ENCODE data around the gene RNF121. TPM values are rescaled to one million over a fixed set of nuclear protein-coding genes. Genes with fewer than 3 reads are reported as not detected.

RNF121 gene
- total and polyA plus RNA-seq, 2 of the 13 experiments (the other 11 are each of a cell fraction or from before 2014, with no cell fraction given), result 28.6 to 44.3 TPM

DNA sequence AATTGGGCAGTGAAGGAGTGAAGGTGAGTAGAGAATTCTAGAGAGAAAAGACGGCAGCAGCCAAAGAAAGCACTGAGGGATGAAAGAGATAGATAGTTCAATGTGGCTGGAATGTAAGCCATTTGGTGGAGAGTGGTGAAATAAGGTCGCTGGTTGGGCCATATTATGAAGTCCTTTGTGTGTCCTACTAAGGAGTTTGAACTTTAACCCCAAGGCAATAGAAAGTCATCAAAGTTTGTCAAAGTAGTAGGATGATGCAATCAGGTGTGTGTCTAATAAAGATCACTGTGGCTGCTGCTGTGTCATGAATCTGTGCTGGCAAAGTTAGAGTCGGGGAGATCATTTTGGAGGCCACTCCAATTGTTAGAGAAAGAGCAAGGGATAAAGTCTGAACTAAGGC is 18.7 kb downstream of the RNF121 start (continued):
- TF ChIP-seq, protein P1, sequence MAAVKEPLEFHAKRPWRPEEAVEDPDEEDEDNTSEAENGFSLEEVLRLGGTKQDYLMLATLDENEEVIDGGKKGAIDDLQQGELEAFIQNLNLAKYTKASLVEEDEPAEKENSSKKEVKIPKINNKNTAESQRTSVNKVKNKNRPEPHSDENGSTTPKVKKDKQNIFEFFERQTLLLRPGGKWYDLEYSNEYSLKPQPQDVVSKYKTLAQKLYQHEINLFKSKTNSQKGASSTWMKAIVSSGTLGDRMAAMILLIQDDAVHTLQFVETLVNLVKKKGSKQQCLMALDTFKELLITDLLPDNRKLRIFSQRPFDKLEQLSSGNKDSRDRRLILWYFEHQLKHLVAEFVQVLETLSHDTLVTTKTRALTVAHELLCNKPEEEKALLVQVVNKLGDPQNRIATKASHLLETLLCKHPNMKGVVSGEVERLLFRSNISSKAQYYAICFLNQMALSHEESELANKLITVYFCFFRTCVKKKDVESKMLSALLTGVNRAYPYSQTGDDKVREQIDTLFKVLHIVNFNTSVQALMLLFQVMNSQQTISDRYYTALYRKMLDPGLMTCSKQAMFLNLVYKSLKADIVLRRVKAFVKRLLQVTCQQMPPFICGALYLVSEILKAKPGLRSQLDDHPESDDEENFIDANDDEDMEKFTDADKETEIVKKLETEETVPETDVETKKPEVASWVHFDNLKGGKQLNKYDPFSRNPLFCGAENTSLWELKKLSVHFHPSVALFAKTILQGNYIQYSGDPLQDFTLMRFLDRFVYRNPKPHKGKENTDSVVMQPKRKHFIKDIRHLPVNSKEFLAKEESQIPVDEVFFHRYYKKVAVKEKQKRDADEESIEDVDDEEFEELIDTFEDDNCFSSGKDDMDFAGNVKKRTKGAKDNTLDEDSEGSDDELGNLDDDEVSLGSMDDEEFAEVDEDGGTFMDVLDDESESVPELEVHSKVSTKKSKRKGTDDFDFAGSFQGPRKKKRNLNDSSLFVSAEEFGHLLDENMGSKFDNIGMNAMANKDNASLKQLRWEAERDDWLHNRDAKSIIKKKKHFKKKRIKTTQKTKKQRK (IDR thresholded peaks at IDR 0.05; ENCODE audit: low read length), result no peak
- TF ChIP-seq, protein P2, sequence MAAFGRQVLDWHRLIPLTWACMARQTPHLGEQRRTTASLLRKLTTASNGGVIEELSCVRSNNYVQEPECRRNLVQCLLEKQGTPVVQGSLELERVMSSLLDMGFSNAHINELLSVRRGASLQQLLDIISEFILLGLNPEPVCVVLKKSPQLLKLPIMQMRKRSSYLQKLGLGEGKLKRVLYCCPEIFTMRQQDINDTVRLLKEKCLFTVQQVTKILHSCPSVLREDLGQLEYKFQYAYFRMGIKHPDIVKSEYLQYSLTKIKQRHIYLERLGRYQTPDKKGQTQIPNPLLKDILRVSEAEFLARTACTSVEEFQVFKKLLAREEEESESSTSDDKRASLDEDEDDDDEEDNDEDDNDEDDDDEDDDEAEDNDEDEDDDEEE (CRISPR knock-in tag; IDR thresholded peaks at IDR 0.05), result no peak
- no peak for TF ChIP-seq DNMT1 (CRISPR knock-in tag; IDR thresholded peaks at IDR 0.05)
- no peak for TF ChIP-seq CBFB (CRISPR knock-in tag; IDR thresholded peaks at IDR 0.05)
- no peak for TF ChIP-seq ZSCAN30 (CRISPR knock-in tag; IDR thresholded peaks at IDR 0.05)
- TF ChIP-seq, protein P3, sequence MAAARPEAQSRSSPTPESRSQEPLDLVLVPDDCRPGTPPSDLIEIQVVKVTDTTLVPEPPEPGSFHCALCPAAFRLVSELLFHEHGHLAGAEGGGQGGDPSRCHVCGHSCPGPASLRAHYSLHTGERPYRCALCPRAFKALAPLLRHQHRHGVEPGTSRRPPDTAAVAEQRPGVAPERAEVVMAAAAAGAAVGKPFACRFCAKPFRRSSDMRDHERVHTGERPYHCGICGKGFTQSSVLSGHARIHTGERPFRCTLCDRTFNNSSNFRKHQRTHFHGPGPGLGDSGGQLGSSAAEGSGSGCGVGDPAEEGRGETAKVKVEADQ (CRISPR knock-in tag; IDR thresholded peaks at IDR 0.05; ENCODE audit: borderline replicate concordance), result no peak
- peak; percentile 85 for TF ChIP-seq NCOA2 (CRISPR knock-in tag; IDR thresholded peaks at IDR 0.05)
- no peak for TF ChIP-seq ZNF558 (CRISPR knock-in tag; IDR thresholded peaks at IDR 0.05; ENCODE audit: borderline replicate concordance)
- TF ChIP-seq SOX13 (IDR thresholded peaks at IDR 0.05), result peak; percentile 70
- peak in 1 of 2 experiments; percentile 91; a peak in 2 of 4 replicates for TF ChIP-seq SOX13 (CRISPR knock-in tag; conservative IDR thresholded peaks at IDR 0.05 in 1 of 2, IDR thresholded peaks at IDR 0.05 in 1 of 2)
- TF ChIP-seq EZH2 (conservative IDR thresholded peaks at IDR 0.05; ENCODE audit: low read depth, low read length), result no peak
- TF ChIP-seq ZNF20 (CRISPR knock-in tag; IDR thresholded peaks at IDR 0.05), result no peak
- no peak for TF ChIP-seq GABPA (IDR thresholded peaks at IDR 0.05; ENCODE audit: low read depth, low read length)
- TF ChIP-seq GABPA (CRISPR knock-in tag; IDR thresholded peaks at IDR 0.05; ENCODE audit: low read depth), result peak; percentile 46; the same call in 1 of the 2 replicates
- TF ChIP-seq ZNF569 (CRISPR knock-in tag; IDR thresholded peaks at IDR 0.05; ENCODE audit: borderline replicate concordance), result no peak
- TF ChIP-seq, protein P4, sequence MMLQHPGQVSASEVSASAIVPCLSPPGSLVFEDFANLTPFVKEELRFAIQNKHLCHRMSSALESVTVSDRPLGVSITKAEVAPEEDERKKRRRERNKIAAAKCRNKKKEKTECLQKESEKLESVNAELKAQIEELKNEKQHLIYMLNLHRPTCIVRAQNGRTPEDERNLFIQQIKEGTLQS (CRISPR knock-in tag; IDR thresholded peaks at IDR 0.05), result peak; percentile 98
- TF ChIP-seq, protein P5, sequence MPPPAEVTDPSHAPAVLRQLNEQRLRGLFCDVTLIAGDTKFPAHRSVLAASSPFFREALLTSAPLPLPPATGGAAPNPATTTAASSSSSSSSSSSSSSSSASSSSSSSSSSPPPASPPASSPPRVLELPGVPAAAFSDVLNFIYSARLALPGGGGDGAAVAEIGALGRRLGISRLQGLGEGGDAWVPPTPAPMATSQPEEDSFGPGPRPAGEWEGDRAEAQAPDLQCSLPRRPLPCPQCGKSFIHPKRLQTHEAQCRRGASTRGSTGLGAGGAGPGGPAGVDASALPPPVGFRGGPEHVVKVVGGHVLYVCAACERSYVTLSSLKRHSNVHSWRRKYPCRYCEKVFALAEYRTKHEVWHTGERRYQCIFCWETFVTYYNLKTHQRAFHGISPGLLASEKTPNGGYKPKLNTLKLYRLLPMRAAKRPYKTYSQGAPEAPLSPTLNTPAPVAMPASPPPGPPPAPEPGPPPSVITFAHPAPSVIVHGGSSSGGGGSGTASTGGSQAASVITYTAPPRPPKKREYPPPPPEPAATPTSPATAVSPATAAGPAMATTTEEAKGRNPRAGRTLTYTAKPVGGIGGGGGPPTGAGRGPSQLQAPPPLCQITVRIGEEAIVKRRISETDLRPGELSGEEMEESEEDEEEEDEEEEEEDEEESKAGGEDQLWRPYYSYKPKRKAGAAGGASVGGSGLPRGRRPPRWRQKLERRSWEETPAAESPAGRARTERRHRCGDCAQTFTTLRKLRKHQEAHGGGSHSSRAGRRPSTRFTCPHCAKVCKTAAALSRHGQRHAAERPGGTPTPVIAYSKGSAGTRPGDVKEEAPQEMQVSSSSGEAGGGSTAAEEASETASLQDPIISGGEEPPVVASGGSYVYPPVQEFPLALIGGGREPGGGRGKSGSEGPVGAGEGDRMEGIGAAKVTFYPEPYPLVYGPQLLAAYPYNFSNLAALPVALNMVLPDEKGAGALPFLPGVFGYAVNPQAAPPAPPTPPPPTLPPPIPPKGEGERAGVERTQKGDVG (CRISPR knock-in tag; IDR thresholded peaks at IDR 0.05; ENCODE audit: borderline replicate concordance), result no peak
- TF ChIP-seq, protein P6, sequence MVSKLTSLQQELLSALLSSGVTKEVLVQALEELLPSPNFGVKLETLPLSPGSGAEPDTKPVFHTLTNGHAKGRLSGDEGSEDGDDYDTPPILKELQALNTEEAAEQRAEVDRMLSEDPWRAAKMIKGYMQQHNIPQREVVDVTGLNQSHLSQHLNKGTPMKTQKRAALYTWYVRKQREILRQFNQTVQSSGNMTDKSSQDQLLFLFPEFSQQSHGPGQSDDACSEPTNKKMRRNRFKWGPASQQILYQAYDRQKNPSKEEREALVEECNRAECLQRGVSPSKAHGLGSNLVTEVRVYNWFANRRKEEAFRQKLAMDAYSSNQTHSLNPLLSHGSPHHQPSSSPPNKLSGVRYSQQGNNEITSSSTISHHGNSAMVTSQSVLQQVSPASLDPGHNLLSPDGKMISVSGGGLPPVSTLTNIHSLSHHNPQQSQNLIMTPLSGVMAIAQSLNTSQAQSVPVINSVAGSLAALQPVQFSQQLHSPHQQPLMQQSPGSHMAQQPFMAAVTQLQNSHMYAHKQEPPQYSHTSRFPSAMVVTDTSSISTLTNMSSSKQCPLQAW (CRISPR knock-in tag; IDR thresholded peaks at IDR 0.05), result no peak
- TF ChIP-seq SIX1 (CRISPR knock-in tag; IDR thresholded peaks at IDR 0.05; ENCODE audit: borderline replicate concordance), result peak; percentile 73
- TF ChIP-seq ZNF335 (CRISPR knock-in tag; IDR thresholded peaks at IDR 0.05), result no peak

Measured in HepG2 (cell line).